NCI-H69 (cell line): ENCODE results near the gene PIK3R3.

ENCODE experiments used
- DNase-seq: peaks from one replicate; lab custom pipeline; 2025; lab: John Stamatoyannopoulos, UW

PIK3R3 gene

DNA sequence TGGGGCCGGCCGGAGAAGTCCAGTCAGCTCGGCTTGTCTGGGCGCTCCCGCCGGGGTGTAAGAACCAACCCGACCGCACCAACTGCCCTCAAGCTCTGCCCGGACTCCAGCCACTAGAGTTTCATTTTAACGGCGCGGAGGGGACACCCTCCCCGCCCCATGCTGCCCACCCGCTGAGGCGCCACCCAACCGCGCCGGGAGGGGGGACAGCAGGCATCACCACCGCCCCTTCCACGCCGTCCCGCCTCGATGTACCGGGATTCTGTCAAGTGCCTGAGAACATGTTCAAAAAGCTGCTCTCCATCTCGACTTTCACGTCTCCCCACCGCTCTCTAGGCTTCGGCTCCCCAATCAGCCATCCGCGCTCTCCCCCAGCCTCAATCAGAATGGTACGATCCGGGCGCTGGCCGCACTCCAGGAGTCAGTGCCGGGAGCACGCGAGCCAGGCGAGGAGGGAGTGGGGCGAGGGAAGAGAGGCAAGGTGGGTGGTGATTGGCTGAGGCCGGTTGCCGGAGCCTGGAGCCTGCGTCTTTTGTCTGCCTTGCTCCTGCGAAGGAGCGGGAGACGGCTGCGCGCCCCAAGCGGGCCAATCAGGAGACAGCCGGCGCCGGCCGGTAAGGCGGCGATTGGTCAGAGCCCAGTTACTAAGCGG is at the start of gene PIK3R3:
TSS of gene PIK3R3 (minus strand) at position 101 of the 652 bp plus-strand sequence. CDS start 677 bp downstream, outside the sequence.
- DNase-seq: peak; percentile 97

DNA sequence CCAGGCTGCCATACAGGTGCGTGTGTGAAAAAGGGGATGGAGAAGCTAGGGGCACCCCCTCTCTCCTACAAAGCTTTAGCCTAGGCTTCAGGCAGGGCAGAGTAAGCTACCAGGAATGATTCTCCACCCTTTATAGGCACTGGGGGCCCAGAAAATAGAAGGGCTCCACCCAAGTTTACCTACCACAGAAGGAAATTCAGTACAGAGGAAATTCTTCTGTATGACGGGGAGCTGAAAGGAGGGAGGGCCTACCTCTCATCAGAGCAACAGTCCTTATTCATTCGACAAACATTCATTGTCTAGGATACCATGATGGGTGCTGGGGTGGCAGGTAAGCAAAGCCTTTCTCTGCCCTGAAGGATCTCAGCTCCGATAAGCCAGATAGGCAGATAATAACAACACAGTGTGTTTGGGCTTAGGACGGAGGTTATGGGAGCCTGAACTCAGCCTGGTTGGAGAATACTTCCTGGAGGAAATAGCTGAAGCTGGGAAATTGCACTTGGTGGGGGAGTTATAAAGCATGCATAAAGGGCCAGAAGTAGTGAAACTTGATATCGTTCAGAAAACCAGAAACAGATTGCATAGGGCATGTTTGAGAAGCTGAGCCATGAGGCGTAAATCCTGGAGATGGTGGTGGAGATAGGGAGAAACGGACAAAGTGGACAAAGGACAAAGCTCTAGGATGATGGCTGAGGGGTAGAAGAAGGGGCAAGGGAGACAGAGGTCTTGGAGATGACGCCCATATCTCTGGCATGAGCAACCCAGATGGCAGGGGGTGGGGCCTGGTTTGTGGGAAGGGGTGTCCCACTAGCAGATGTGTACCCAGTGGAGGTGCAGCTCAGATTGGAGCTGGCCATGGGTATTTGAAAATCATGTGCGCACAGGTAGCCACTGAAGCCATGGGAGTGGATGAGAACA is 49.2 kb upstream of the PIK3R3 start:
- DNase-seq: peak; percentile 76

DNA sequence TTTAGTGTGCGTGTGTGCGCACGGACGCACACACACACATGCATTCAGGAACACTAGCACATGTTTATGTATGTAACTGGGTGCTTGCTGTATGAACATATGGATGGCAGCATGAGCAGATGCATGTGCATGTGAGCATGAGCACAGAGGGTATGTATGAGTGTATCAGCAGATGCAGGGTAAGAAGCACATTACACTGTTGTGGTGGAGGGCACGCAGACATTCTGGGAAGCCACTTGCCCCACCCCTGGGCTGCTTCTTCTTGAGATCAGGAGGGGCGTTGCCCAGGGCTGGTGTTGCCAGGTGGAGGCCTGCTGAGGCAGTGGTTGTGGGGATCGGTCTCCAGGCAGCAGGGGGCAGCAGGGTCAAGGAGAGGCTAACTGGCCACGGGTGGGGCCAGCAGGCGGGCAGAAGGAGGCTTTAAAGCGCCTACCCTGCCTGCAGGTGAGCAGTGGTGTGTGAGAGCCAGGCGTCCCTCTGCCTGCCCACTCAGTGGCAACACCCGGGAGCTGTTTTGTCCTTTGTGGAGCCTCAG is 47.7 kb upstream of the PIK3R3 start:
- peak; percentile 90 for DNase-seq

DNA sequence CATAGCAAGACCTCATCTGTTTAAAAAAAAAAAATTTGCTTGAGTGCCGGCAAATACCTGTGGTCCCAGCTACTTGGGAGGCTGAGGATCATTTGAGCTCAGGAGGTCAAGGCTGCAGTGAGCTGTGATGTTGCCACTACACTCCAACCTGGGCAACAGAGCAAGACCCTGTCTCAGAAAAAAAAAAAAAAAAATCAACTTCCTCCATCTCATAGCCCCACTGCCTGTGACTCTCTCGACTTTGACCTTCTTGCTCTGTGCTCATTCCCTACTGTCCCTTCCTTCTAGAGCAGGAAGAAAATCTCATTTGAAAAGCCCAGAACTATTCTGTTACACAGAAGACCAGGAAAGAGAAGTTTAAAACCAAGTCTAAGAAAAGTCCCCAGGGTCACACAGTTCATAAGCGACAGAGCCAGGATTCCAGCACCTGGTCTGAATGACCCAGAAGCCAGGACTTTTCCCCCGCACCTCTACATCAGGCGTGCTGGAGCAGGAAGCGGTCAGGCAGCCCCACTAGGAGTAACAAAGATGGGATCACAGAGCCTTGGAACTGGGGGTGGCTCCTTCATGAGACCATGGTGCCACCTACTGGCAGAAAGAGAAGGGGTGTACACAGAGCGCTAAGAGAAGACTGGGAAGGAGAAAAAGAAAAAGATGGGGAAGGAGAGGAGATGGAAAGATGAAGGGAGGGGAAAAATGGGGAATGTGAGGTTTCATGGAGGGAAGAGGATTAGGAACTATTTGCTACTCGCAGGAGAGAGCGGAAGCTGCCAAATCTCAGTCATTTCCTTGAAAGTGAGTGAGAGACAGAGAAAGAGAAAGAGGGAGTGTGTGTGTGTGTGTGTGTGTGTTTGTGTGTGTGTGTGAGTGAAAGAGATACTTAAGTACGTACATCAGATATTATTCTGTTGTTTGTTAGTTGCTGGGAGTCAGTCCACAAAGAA is 47.0 kb upstream of the PIK3R3 start:
- peak; percentile 90 for DNase-seq

DNA sequence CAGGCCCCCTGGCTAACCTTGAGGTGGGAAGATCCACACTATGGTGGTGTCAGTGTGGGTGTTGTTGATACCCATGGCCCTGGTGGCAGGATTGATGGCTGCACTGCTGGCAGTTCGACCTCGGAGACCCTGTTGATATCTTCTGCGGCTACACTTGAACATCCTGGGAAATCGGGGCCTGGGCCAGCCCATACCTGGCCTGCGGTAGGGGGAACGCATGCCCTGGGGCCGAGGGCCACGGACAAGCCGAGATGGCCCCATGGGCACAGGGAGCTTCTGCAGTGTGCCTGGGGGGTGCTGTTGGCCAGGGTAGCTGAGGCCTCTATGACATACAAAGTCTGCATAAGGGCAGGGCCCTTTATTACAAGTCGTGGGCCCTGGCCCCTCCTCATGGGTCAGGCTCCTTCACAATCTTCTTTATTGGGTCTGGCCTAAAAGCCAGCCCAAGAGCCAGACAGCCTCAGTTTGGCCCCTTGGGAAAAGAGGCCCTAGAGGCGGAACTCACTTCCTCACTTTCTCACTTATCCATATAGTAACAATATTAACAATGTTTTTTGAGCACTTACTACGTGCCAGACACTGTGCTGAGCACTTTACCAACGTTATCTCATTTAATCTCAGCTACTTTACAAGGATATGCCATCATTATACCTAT is 43.9 kb upstream of the PIK3R3 start, which contains the start of gene P3R3URF:
TSS of gene P3R3URF (minus strand) at position 278 of the 655 bp plus-strand sequence. CDS start at position 261, 17 bp downstream.
- DNase-seq: no peak

DNA sequence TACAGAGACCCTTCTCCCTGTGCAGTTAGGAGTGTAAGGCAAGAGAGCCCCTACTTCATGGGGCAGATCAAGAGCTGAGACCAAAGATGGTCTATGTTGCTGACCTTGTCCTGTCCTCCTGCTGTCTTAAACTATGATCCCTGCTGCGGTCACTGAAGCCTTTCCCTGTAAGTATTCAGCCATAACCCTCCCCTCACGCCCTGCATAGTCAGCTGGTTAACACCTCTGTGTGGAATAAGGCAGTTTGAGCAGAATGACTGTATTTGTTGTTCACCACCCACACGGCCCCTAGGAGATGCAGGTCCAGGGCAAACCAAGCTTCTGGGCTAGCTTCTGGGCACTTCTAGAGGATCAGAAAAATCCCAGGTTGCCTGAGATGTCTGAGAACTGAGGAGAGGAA is 42.8 kb upstream of the PIK3R3 start:
- DNase-seq: no peak

DNA sequence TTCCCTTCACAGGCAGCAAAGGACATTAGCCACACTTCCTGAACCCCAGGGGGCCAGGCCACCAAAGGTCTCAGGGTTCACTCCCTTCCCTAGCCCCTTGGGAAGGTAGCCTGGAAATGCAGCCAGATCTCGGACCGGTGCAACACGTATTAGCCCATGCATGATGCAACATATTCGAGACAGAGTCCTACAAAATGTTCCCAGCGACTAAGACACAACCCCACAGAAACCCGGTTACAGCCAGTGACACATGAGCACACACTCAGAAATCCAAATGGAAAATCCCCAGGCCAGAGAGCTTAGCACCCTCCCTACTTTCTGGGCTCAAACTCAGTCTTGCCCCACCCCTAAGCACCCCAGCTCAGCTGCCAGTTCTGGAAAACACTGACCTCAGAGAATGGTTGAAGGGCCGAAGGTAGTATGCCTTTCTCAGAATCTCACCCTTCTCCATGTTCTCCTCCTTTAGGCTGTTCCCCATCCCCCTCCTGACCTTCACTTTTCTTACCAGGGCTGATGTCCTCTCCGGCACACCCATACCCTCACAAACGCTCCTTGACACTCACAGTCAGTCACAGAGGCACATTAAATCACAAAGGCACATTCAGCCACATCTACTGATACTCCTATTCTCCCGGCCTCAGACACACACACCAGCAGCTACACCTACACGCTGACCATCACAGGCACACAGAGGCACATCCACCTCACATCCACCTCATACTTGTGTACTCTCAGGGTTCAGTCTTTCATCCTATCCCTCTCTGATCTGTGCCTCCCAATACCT is 42.2 kb upstream of the PIK3R3 start, which contains the start of gene TSPAN1:
TSS of gene TSPAN1 (plus strand) at position 640 of the 784 bp plus-strand sequence. CDS start 6,021 bp downstream, outside the sequence.
- DNase-seq: no peak

DNA sequence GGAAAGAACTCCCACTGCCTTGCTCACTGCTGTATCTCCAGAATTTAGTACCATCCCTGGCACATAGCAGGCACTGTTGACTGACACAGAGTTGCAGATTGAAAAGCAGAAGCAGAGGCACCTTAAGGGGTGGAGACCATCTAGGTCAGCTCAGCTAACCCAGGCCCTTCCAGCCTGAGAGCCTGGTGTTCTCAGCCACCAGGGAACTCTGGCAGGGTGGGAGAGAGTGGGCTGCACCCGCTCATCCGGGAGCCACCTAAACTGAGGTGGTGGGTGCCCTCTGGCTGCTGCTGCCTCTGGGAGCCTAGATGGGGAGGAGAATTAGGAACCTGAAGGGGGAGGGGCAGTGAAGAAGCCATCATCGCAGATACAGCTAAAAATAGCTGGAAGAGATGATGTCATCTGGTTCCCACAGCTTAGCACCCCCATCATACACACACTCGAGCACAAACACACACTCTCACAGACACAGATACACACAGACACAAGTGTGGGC is 41.0 kb upstream of the PIK3R3 start:
- DNase-seq: peak; percentile 60

DNA sequence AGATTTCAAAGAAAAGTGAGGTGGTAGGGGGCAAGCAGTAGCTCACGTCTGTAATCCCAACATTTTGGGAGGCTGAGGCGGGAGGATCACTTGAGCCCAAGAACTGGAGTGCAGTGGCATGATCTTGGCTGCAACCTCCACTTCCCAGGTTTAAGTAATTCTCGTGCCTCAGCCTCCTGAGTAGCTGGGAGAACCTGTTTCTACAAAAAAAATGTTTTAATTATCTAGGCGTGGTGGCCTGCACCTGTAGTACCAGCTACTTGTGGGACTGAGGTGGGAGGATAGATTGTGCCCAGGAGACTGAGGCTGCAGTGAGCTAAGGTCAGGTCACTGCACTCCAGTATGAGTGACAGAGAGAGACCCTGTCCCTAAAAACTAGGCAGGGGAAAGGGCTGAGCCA is 39.9 kb upstream of the PIK3R3 start:
- DNase-seq: no peak

DNA sequence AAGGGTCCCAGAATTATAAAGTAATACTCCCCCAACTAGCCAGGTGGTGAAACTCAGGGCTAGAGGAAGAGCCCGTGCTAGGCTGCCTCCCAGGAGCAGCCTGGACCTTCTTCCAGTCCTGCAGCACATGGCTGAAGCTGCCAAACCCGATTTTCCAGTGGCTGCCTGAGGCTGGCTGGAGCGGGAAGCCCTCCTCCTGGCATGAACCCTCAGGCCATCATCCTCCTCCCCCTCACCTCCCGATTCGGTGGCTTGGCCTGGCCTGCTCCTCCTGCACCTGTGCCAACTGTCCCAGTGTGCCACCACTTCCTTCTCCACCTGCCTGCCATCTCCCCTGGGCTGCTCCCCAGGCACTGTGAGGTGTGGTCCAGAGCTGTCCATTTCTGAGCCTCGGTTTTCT is 39.4 kb upstream of the PIK3R3 start:
- peak; percentile 49 for DNase-seq

DNA sequence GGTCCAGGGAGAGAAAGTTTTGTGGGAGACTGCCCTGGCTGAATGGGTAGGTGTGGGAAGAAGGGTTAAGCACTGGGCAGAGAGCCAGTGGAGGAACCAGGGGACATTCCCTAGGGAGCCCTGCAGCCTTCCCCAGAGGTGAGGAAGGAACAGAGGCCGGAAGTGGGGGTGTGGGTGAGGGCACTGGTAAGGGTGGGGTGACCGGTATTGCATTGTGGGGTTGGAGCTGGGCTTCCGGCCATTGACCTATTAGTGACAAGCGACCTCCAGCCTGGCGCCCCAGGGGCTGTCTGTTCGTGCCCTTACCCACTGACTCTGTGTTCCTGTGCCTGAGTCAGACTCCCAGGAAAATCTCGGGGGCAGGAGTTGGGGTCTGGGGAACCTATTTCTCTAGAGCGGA is 38.9 kb upstream of the PIK3R3 start:
- peak; percentile 39 for DNase-seq

DNA sequence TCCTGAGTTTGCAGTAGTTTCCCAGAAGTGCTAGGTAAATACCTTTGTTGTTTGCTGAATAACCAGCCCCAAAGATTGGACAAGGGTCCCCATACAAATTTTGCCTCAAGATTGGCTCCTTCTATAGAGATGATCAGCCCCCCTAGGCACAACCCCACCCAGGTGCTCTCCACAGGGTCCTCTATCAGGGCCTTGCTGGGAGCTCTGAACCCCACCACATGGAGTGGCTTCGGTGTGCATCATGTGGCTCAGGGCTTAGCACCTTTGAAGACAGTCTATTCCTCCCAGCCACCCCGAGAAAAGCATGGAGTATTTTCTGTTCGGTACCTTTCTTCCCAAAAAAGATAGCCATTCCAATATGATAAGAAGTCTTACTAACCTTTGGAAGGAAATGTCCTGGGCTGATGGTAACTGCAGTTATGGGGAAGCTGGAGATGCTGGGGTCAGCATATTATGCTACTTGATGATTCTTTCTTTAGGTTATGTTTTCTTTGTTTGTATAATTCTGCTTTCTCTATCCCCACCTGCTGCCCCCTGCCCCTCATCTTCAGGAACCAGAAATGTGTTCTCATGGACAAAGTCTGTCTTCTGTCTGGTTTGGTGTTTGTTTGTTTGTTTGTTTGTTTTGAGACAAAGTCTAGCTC is 37.5 kb upstream of the PIK3R3 start:
- no peak for DNase-seq

DNA sequence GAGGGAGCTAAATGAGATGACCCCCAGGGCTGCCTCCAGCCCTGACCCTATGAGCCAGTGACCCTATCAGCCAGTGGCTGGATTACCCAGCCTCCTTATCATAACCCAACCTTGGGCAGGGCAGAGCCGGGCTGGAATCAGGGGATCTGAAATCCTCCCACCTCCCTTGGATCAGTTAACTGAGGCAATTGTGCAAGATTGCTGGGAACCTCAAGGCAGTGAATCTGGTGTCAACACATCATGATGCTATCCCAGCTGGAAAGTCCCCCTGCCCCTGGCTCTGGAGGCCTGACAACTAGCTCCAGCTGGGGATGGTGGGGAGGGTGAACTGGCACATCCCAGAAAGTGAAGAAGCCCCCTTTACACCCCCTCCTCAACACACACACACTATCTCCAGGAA is 36.0 kb upstream of the PIK3R3 start:
- no peak for DNase-seq

DNA sequence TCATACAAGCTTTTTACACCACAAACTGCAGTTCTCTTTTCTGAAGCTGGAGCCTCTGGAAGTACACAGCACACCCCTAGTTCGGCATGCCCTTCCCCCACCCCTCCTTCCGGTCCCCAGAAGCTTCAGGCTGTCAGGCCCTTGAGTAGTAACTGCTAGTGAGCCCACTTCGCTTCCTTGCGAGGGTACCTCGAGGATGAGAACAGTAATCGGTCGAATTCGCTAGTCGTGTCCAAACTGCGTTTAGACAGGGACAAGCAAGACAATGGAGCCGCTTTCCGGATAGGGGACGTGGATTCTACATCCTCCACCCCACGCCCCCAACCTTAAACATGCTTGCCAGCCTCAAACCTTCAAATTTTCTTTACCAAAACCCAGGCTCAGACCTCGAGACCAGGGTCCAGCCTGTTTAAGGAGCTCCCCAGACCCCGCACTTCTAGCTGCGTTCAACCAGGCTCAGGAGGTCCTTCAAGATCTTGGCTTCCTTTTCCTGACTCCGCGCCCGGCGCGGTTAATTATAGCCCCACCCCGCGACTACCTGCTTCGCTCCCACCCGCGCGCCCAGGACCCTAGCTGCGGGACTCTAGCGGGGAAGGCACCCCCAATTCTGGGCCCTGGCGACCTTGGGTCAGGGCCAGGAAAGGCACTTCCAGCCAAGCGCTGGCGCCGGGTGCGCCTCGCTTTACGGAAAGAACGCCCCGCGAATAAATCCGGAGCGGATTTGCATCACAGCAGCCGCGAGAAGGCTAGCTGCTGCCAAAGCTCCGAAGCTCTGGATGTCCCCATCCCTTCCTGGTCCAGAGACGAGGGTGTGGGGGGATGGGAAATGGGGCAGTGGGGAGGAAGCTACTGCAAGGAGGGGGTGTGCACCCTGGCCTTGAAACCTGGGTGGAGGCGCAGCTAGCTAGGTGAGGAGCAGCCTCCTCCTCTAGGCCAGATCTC is 34.4 kb upstream of the PIK3R3 start:
- DNase-seq: no peak

DNA sequence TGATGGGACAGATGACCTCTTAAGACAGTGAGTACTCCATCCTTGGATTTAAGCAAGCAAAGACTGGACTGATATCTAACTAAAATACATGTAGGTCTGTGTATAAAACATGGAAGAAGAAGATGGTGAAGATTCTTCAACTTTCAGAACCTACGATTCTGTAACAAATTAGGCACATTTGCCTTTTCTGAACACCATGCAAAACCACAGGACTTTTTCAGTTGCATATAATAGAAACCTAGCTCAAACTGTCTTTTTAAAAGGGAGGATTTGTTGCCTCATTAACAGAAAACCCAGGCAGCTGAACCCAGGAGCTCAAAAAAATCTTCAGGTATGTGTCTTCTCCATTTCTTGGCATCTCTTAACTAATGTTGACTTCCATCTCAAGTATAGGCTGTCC is 27.8 kb upstream of the PIK3R3 start:
- no peak for DNase-seq

DNA sequence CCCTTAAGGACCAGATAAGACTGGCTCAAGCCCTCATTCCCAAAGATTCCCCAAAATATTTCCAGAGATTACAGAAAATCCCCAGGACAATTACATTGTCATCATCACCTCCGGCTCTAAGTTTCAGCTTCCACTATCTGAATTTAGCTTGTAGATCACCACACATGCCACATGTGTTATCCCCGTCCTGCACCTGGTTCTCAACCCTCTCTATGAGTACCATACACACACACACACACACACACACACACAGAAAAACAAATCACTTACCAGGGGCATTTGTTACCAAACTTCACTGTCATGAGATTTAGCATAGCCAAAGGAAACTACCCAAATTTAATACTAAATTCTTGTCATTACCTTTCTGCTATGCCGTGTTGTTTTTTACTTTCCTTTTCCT is 27.1 kb upstream of the PIK3R3 start:
- DNase-seq: no peak

DNA sequence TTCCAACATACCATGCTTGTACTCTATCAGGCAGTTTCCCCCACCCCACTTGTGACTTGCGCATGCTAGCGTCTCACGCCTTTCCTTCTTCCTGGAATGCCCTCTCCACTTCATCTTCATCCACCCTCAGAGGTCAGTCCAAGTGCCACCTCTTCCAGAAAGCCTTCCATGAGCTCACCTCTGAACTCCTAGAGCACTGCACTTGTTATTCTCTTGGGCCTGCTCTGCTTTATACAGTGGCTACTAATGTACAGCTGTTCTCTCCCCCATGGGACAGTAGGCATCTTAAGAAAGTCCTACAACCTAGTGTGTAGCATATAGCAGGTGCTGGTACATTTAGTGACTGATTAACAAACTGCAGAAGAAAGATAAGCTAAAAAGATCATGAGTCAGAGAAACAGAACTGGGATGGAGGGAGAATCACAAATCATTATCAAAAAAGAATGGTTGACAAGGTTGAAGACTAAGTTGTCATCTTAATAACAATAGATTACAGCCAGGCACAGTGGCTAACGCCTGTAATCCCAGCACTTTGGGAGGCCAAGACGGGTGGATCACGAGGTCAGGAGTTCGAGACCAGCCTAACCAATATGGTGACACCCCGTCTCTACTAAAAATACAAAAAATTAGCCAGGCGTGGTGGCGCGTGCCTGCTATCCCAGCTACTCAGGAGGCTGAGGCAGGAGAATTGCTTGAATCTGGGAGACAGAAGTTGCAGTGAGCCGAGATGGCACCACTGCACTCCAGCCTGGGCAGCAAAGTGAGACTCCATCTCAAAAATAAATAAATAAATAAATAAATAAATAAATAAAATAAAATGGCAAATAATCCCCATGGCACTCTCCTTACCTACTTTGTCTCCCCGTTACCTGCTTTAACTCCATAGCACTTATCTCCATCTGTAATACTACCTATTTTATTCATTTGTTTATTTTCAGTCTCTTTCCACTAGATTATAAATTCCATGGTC is 26.2 kb upstream of the PIK3R3 start:
- DNase-seq: no peak
